Sigmoid colon (tissue), 7 donors: ENCODE data around the gene TTLL11. TPM values are rescaled to one million over a fixed set of nuclear protein-coding genes. Genes with fewer than 3 reads are reported as not detected.

Source experiments
- DNase-seq: peaks from one replicate; pipeline ENCODE4 v3.0.0-alpha.2; 2019
- H3K27ac ChIP-seq, 4 donors: fragments of 200-600 bp; sonication (generic); one replicate each; pipeline ENCODE4 v1.5.1; 2016 to 2019; ENCODE audit warnings: mild to moderate bottlenecking in 1 of 4
- H3K27me3 ChIP-seq, 3 donors: fragments of 200-600 bp; sonication (generic); one replicate each; pipeline ENCODE4 v1.5.1; 2019; ENCODE audit warnings: mild to moderate bottlenecking in 1 of 3
- H3K36me3 ChIP-seq, 4 donors: fragments of 200-600 bp; sonication (generic); one replicate each; pipeline ENCODE4 v1.5.1; 2016 to 2019
- H3K4me1 ChIP-seq, 4 donors: fragments of 200-600 bp; sonication (generic); one replicate each; pipeline ENCODE4 v1.5.1; 2017 to 2019
- H3K4me3 ChIP-seq, 4 donors: fragments of 200-600 bp; sonication (generic); one replicate each; pipeline ENCODE4 v1.5.1; 2017 to 2019; ENCODE audit warnings: mild to moderate bottlenecking in 2 of 4, moderate library complexity in 1 of 4
- H3K9me3 ChIP-seq, 4 donors: fragments of 200-600 bp in 3 of 4; sonication (generic) in 3 of 4; one replicate each; pipeline versions ENCODE4 v1.5.1 to v1.6.1; 2013 to 2019
- EP300 ChIP-seq, 4 donors: sonication (generic); formaldehyde crosslinking; IDR thresholded peaks; one replicate each; pipeline ENCODE4 v1.6.1; 2017; ENCODE audit warnings: antibody characterized with exemption in 4 of 4
- POLR2A ChIP-seq, 2 donors: fragments of 450-650 bp; IDR thresholded peaks; one replicate each; pipeline ENCODE4 v1.6.1; 2016; ENCODE audit warnings: antibody characterized with exemption in 2 of 2, mild to moderate bottlenecking in 2 of 2, moderate library complexity in 2 of 2
- POLR2AphosphoS5 ChIP-seq, 4 donors: sonication (generic); formaldehyde crosslinking; IDR thresholded peaks; one replicate each; pipeline ENCODE4 v1.6.1; 2017; ENCODE audit warnings: antibody characterized with exemption in 4 of 4
- WGBS, 2 donors: extraction: QIAGEN DNeasy Blood & Tissue Kit; methylation state at CpG; one replicate each; pipeline ENCODE4 v1.1.7; 2013; 5-methylcytosine and 5-hydroxymethylcytosine counted together
- intact Hi-C: fragments of 100-400 bp; cut with DNase I; formaldehyde crosslinking; loops from one replicate; pipeline ENCODE4 v1.15.1; 2023
- polyA plus RNA-seq, 3 donors: library from polyadenylated mRNA; stranded (reverse); fragments of 200-250 nt; gene quantifications; one replicate each; pipeline ENCODE4 v1.2.3, GENCODE V29; 2013
- total RNA-seq, 4 donors: library from RNA; depleted of rRNA; stranded (reverse); fragments of >200 nt; gene quantifications; one replicate each; pipeline ENCODE4 v1.1.0, GENCODE V29; 2016
- TF ChIP-seq, protein P1 (sequence below), 4 experiments: fragments of 450-650 bp in 3 of 4; fragments of 200-600 bp in 1 of 4; IDR thresholded peaks; one replicate each; pipeline ENCODE4 v1.5.1; 2016 to 2019; ENCODE audit warnings: antibody characterized with exemption in 4 of 4, mild to moderate bottlenecking in 3 of 4, moderate library complexity in 2 of 4
- donor health status: healthy with polysubstance abuse.
- donor health status: Bipolar disorder and iron deficiency.
- donor health status: healthy.

TTLL11 gene
- total and polyA plus RNA-seq, 7 donors, result 4.2 to 40.7 (median 27.6) TPM

DNA sequence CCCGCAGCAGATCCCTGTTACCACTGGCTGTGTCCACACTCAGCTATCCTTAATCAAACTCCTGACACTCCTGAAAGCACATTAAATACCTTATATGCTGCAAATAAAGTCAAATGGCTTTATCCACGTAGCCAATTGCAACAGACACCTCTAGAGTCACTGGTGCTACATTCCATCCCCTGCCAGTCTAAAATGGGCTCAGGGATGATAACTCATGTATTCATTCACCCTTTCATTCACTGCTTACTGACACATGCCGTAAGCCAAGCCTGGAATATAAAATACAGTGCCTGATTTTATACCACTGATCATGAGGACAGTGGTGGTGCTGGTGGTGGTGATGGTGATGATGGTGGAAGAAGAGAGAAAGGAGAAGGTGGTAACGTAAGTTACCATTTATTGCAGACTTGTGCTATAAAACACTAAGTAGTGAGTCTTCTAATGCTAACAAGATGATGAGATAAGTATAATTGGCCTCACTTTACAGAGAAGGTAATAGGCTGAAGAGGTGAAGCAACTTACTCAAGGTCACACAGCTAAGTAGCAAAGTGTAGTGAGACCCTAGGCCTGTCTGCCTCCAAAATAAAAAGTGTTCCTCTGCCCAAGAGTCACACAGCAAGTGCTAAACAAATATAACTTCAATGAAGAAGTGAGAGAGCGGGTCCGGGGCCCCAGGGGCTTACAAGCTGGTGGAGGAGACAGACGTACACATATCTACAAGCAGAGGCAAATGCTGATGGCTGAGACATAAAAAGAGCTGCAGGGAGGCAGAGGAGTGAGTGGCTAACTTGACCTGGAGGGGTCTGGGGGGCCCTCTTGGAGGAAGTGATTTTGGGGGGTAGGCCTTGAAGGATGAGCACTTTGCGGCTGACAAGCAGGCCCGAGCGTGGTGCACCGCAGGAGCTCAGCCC lies 1.2 kb downstream of the TTLL11 start:
- no peak for DNase-seq
- Histone ChIP-seq H3K27me3 (no peaks in the 10 kb centered on the region), H3K27ac (peak overlapping the region; percentile 84 to 92 (median 91)), H3K4me1 (peaks cover 0 to 61% (median 60%) of the 10 kb centered on the region in 4 donors), H3K9me3 (no peaks in the 10 kb centered on the region), H3K4me3 (peak overlapping the region; percentile 89 to 97 (median 94)), H3K36me3 (no peaks in the 10 kb centered on the region)
- intact Hi-C loops, result loop anchor here (5.0 kb wide), 1 partner anchor 540 kb away; no protein-coding TSS in a partner anchor
- 40 to 54% methylated on average over 11 of the region's 11 CpGs for WGBS, 2 donors
- no peak for TF ChIP-seq POLR2AphosphoS5 (IDR thresholded peaks at IDR 0.05)
- TF ChIP-seq POLR2A (IDR thresholded peaks at IDR 0.05), result no peak
- TF ChIP-seq EP300 (IDR thresholded peaks at IDR 0.05), result no peak
- TF ChIP-seq, protein P1, sequence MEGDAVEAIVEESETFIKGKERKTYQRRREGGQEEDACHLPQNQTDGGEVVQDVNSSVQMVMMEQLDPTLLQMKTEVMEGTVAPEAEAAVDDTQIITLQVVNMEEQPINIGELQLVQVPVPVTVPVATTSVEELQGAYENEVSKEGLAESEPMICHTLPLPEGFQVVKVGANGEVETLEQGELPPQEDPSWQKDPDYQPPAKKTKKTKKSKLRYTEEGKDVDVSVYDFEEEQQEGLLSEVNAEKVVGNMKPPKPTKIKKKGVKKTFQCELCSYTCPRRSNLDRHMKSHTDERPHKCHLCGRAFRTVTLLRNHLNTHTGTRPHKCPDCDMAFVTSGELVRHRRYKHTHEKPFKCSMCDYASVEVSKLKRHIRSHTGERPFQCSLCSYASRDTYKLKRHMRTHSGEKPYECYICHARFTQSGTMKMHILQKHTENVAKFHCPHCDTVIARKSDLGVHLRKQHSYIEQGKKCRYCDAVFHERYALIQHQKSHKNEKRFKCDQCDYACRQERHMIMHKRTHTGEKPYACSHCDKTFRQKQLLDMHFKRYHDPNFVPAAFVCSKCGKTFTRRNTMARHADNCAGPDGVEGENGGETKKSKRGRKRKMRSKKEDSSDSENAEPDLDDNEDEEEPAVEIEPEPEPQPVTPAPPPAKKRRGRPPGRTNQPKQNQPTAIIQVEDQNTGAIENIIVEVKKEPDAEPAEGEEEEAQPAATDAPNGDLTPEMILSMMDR (IDR thresholded peaks at IDR 0.05), result no peak

- Histone ChIP-seq H3K36me3 (no peaks in the 10 kb centered on the region), H3K4me3 (peak overlapping the region in 2 of 4 donors; percentile 92 to 97), H3K4me1 (peaks cover 0 to 71% (median 69%) of the 10 kb centered on the region in 4 donors), H3K27ac (peak overlapping the region in 3 of 4 donors; percentile 90 to 92 (median 92)), H3K27me3 (no peaks in the 10 kb centered on the region), H3K9me3 (no peaks in the 10 kb centered on the region)
- TF ChIP-seq POLR2A (IDR thresholded peaks at IDR 0.05), result no peak
- TF ChIP-seq, protein P1 (IDR thresholded peaks at IDR 0.05), result no peak
- TF ChIP-seq POLR2AphosphoS5 (IDR thresholded peaks at IDR 0.05), result no peak
- TF ChIP-seq EP300 (IDR thresholded peaks at IDR 0.05), result no peak
- no peak for DNase-seq
- WGBS, 2 donors, result 92 to 94% methylated on average over 5 of the region's 5 CpGs
- intact Hi-C loops, result loop anchor here (5.0 kb wide), 1 partner anchor 539 kb away; no protein-coding TSS in a partner anchor
Measured at GRCh38 chr9:122090981-122091380, 2.1 kb downstream of the TTLL11 start.

DNA sequence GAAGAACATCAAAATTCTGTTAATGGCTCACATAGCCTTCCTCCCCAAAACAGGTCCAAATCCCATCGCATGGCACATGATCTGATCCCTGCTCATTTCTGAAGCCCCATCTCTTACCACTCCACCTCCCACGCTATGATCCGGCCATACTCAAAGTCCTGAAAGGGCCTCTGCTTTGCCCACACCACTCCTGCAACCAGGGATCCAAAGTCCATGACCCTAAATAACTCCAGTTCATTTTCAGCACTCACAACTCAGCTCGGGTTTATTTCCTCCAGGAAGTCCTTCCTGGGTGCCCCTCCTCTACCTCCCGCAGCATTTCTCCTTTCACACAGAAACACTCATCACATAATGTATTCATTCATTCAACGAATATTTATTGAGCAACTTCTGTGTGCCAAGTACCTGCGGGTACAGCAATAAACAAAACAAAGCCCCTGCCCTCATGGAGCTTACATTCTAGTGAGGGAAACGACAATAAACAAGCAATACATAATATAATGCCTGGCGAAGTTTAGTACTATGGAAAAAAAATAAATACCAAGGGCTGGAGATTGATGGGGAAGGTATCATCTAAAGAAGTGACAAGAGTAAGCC lies 2.7 kb downstream of the TTLL11 start:
- Histone ChIP-seq H3K36me3 (no peaks in the 10 kb centered on the region), H3K4me3 (peak overlapping the region in 1 of 4 donors; percentile 92), H3K4me1 (peaks cover 0 to 76% (median 75%) of the 10 kb centered on the region in 4 donors), H3K27me3 (no peaks in the 10 kb centered on the region), H3K9me3 (no peaks in the 10 kb centered on the region), H3K27ac (peak overlapping the region in 3 of 4 donors; percentile 90 to 92 (median 92))
- intact Hi-C loops, result loop anchor here (5.0 kb wide), 1 partner anchor 538 kb away; no protein-coding TSS in a partner anchor
- no peak for DNase-seq
- WGBS, 2 donors, result 82 to 90% methylated on average over 9 of the region's 9 CpGs
- TF ChIP-seq POLR2AphosphoS5 (IDR thresholded peaks at IDR 0.05) (no peak), POLR2A (IDR thresholded peaks at IDR 0.05) (no peak), EP300 (IDR thresholded peaks at IDR 0.05) (no peak)
- TF ChIP-seq, protein P1 (IDR thresholded peaks at IDR 0.05), result no peak

- TF ChIP-seq EP300 (IDR thresholded peaks at IDR 0.05), result no peak
- TF ChIP-seq POLR2AphosphoS5 (IDR thresholded peaks at IDR 0.05), result peak in 1 of 4 donors; percentile 44
- TF ChIP-seq, protein P1 (IDR thresholded peaks at IDR 0.05), result no peak
- no peak for TF ChIP-seq POLR2A (IDR thresholded peaks at IDR 0.05)
- H3K4me3 ChIP-seq, result no peak overlapping the region
- 48 to 70% methylated on average over 4 of the region's 4 CpGs for WGBS, 2 donors
- peak overlapping the region; percentile 54 to 92 (median 91) for H3K27ac ChIP-seq
- H3K4me1 ChIP-seq, result peaks cover 0 to 88% (median 87%) of the 10 kb centered on the region in 4 donors
- intact Hi-C loops, result loop anchor here (5.0 kb wide), 1 partner anchor 807 kb away; no protein-coding TSS in a partner anchor
- H3K36me3 ChIP-seq, result no peaks in the 10 kb centered on the region
- no peak for DNase-seq
- H3K9me3 ChIP-seq, result no peaks in the 10 kb centered on the region
- no peaks in the 10 kb centered on the region for H3K27me3 ChIP-seq
Measured at GRCh38 chr9:122088880-122089706, 4.0 kb downstream of the TTLL11 start.
